Measurements from ENCODE around the gene TBCD.

TBCD gene

GRCh38 chr17:82751571-82752370 lies at the start of gene TBCD:
Gene TBCD (plus strand): TSS chr17:82752065. CDS start chr17:82752194, 129 bp downstream.
- peak within 1 kb of the TSS; percentile 74 for H3K4me3 ChIP-seq (ENCODE audit: low read depth, low read length)
- TF ChIP-seq CTCF (IDR thresholded peaks at IDR 0.05; ENCODE audit: low read depth, low read length, missing control alignments): no peak
- DNase-seq (ENCODE audit: low read depth): peak; percentile 80
- in situ Hi-C loops (cut with HindIII; ENCODE audit: low sequenced_read_pairs): no loop called here

DNA sequence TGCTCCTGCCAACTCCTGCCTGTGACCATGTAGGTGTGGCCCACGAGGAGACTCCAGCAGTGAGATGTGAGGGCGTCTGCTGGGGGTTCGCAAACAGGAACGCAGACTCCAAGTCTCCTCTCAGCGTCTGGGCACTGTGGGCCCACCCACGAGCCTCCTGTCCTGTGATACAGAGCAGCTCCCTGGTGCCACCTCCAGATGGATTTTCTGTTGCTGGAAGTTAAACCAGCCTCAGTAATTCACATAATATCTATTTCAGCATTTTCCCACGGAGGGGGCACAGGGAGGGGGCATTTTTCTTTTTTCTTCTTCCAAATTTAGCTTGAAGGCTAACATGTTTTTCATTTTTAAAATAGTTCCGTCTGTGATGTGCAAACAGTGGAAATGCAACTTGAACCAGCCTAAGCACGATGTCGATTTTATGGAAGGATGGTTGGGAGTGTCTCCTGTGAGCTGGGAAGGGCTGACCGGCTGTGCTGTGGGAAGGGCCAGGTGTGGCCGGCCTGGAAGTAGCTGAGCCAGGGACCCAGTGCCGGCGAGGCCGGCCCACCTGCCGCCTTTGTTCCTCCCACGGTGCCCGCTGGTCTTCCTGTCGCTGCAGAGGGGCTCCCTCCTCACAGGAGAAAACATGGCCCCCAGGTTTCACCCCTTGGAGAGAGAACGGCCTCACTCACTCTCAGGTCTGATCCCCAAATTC lies 49.5 kb upstream of the TBCD start:
- no peak for TF ChIP-seq CTCF (IDR thresholded peaks at IDR 0.05; ENCODE audit: low read depth, low read length, missing control alignments)
- H3K4me3 ChIP-seq (ENCODE audit: low read depth, low read length): no peak overlapping the region
- in situ Hi-C loops (cut with HindIII; ENCODE audit: low sequenced_read_pairs): no loop called here
- DNase-seq (ENCODE audit: low read depth): no peak

DNA sequence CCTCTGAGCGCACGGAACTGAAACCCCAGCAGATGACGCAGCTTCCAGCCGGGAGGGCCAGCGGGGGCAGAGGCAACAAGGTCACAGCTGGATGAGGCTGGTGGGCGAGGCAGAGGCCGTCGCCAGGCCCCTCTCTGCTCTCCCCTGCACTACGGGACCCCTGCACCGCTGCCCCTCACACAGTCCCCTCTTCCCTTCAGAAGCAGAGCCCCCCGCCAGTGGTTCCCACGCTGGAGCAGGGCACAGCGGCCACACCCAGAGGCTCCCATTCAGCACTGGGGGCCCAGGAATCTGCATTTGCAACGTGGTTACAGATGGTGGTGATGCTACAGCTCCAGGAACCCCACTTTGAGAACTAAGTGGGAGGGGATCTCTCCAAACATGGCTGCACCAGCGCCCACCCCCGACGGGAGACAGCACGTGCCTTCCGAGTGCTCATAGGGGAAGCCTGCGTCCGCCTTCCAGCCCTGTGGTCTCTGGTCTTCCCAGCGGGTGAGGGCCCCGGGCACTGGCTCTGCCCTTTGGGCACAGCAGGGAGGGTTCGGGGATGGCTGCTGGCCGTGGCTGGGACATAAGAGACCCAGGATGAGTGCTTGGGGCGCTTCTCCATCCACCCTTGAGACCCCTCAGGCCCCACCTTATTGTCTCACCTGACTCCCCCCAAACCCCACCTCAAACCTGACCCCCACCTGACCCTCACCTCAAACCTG lies 48.7 kb upstream of the TBCD start:
- H3K4me3 ChIP-seq (ENCODE audit: low read depth, low read length): no peak overlapping the region
- in situ Hi-C loops (cut with HindIII; ENCODE audit: low sequenced_read_pairs): no loop called here
- no peak for DNase-seq (ENCODE audit: low read depth)
- no peak for TF ChIP-seq CTCF (IDR thresholded peaks at IDR 0.05; ENCODE audit: low read depth, low read length, missing control alignments)

DNA sequence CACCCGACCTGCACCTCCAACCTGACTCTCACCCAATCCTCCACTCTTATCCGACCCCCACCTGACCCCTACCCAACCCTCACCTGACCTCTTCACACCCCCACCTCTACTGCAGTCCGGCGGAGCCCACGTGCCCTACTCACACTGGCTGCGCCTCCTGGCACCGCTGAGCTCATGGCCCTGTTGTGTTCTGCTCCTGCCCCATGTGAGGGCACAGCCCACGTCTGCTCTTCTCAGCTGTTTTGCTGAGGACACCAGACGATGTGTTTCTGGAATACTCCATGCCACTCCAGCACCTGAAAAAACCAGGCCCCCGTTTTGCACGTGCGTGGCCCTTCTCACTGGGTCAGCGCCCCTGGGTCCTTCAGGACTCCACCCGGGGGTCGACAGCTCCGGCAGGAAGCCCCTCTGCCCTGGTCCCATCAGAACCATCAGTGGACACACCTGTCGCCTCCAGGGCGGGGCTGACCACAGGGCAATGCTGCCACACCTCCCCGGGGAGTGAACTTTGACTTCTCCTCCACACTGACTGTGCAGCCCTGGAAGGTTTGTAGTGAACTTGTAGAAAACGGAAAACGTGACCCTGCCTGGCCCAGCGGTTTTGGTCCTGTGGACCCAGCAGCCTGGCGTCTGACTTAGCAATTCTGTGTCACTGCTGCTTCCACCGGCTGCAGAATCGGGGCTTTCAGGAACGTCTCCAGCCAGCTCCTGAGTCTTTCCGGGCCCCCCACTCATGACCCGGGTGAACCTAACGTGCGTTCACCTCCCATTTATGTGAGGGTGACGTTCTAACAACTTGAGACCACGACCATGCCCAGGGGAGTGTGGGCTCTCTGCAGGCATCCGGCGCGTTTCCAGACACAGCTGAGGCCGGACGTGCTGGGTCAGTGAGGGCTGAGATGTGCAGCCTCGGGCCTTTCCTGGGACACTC lies 47.7 kb upstream of the TBCD start:
- TF ChIP-seq CTCF (IDR thresholded peaks at IDR 0.05; ENCODE audit: low read depth, low read length, missing control alignments): no peak
- in situ Hi-C loops (cut with HindIII; ENCODE audit: low sequenced_read_pairs): no loop called here
- DNase-seq (ENCODE audit: low read depth): no peak
- H3K4me3 ChIP-seq (ENCODE audit: low read depth, low read length): no peak overlapping the region

GRCh38 chr17:82704886-82705285 lies 47.0 kb upstream of the TBCD start:
- TF ChIP-seq CTCF (IDR thresholded peaks at IDR 0.05; ENCODE audit: low read depth, low read length, missing control alignments): no peak
- in situ Hi-C loops (cut with HindIII; ENCODE audit: low sequenced_read_pairs): no loop called here
- no peak overlapping the region for H3K4me3 ChIP-seq (ENCODE audit: low read depth, low read length)
- no peak for DNase-seq (ENCODE audit: low read depth)

Measured in astrocyte of the cerebellum (primary cell).